OCI-LY1 (cell line): Measurements from ENCODE around the gene CFAP61.

Experiments
- H2AFZ ChIP-seq: fragments of 200-600 bp; sonication (generic), shearing (Covaris generic); 2 replicates; pipeline ENCODE4 v1.6.0; 2014; ENCODE audit warnings: antibody characterized with exemption, mild to moderate bottlenecking, low read length
- H3F3A ChIP-seq: fragments of 200-600 bp; sonication (generic), shearing (Covaris generic); 2 replicates; pipeline ENCODE4 v1.6.0; 2014; ENCODE audit warnings: mild to moderate bottlenecking, antibody characterized with exemption, low read length, moderate library complexity; ENCODE audit not compliant: insufficient read depth
- H3K27ac ChIP-seq: fragments of 200-600 bp; sonication (generic); 2 replicates; pipeline ENCODE4 v1.5.1; 2014; ENCODE audit warnings: low read length, mixed run types, mild to moderate bottlenecking, low read depth; ENCODE audit not compliant: poor library complexity, severe bottlenecking
- H3K27me3 ChIP-seq: fragments of 200-600 bp; sonication (generic); 2 replicates; pipeline ENCODE4 v1.6.0; 2014; ENCODE audit warnings: antibody characterized with exemption, mild to moderate bottlenecking, low read length, moderate library complexity; ENCODE audit not compliant: insufficient read depth
- H3K36me3 ChIP-seq: fragments of 200-600 bp; sonication (generic); 2 replicates; pipeline ENCODE4 v1.6.1; 2014; ENCODE audit warnings: mild to moderate bottlenecking, antibody characterized with exemption, low read length, moderate library complexity, mixed read lengths; ENCODE audit not compliant: insufficient read depth
- H3K4me1 ChIP-seq: fragments of 200-600 bp; sonication (generic); 2 replicates; pipeline ENCODE4 v1.5.1; 2014; ENCODE audit warnings: mild to moderate bottlenecking, low read length, moderate library complexity; ENCODE audit not compliant: insufficient read depth, severe bottlenecking
- H3K4me2 ChIP-seq: fragments of 200-600 bp; sonication (generic), shearing (Covaris generic); 2 replicates; pipeline ENCODE4 v1.6.1; 2014; ENCODE audit warnings: low read length
- H3K4me3 ChIP-seq: fragments of 200-600 bp; sonication (generic); 2 replicates; pipeline ENCODE4 v1.5.1; 2014; ENCODE audit warnings: low read length, low read depth, mild to moderate bottlenecking, mixed read lengths; ENCODE audit not compliant: poor library complexity, severe bottlenecking
- H3K79me2 ChIP-seq: fragments of 200-600 bp; shearing (Covaris generic); 2 replicates; pipeline ENCODE4 v1.6.1; 2016; ENCODE audit warnings: mixed run types, low read length, mixed read lengths; ENCODE audit not compliant: insufficient read depth
- H3K9ac ChIP-seq: fragments of 200-600 bp; sonication (generic), shearing (Covaris generic); 2 replicates; pipeline ENCODE4 v1.6.1; 2014; ENCODE audit warnings: mild to moderate bottlenecking, low read length, mixed read lengths
- H3K9me2 ChIP-seq: fragments of 200-600 bp; sonication (generic), shearing (Covaris generic); 2 replicates; pipeline ENCODE4 v1.6.1; 2014; ENCODE audit warnings: low read depth, mild to moderate bottlenecking, low read length, mixed read lengths
- H3K9me3 ChIP-seq: fragments of 200-600 bp; shearing (Covaris generic); 2 replicates; pipeline ENCODE4 v1.6.1; 2014; ENCODE audit warnings: low read length, mixed read lengths
- H4K20me1 ChIP-seq: fragments of 200-600 bp; sonication (generic), shearing (Covaris generic); 2 replicates; pipeline ENCODE4 v1.6.0; 2016; ENCODE audit warnings: mild to moderate bottlenecking, low read length; ENCODE audit not compliant: insufficient read depth
- EZH2 ChIP-seq: fragments of 200-600 bp; sonication (generic), shearing (Covaris generic); IDR thresholded peaks from 2 replicates; pipeline ENCODE4 v1.8.0; 2017; ENCODE audit warnings: borderline replicate concordance, mixed run types, mild to moderate bottlenecking, antibody characterized with exemption, low read length, moderate library complexity, mixed read lengths
- TF ChIP-seq, protein P1 (sequence below): fragments of 200-600 bp; sonication (generic), shearing (Covaris generic); IDR thresholded peaks from 2 replicates; pipeline ENCODE4 v1.5.1; 2017; ENCODE audit warnings: mild to moderate bottlenecking, antibody characterized with exemption, low read length, moderate library complexity, mixed read lengths

Gene CFAP61

DNA sequence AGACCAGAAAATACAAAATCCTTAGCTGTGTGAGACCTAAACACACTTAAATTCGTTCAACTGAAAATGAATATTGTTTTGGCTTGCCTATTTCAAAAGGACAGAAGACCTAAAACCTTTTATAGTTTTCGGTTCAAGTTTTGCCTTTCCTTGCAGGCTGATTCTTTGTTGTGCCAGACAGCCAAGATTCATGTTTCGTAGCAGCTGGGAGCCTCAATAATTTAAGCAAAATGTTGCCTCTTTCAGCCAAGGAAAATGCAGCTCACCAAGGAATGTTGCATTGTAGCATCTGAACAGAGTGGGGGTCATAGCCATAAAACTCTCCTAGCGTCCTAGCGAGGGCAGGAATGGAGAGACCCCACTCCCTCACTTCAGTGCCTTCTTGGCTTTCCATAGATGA lies 223.3 kb downstream of the CFAP61 start:
- H3K4me1 ChIP-seq = no peaks in the 10 kb centered on the region
- H3K9me3 ChIP-seq = no peaks in the 10 kb centered on the region
- no peak overlapping the region for H3K4me3 ChIP-seq
- H3K9me2 ChIP-seq = no peaks in the 10 kb centered on the region
- TF ChIP-seq, protein P1, sequence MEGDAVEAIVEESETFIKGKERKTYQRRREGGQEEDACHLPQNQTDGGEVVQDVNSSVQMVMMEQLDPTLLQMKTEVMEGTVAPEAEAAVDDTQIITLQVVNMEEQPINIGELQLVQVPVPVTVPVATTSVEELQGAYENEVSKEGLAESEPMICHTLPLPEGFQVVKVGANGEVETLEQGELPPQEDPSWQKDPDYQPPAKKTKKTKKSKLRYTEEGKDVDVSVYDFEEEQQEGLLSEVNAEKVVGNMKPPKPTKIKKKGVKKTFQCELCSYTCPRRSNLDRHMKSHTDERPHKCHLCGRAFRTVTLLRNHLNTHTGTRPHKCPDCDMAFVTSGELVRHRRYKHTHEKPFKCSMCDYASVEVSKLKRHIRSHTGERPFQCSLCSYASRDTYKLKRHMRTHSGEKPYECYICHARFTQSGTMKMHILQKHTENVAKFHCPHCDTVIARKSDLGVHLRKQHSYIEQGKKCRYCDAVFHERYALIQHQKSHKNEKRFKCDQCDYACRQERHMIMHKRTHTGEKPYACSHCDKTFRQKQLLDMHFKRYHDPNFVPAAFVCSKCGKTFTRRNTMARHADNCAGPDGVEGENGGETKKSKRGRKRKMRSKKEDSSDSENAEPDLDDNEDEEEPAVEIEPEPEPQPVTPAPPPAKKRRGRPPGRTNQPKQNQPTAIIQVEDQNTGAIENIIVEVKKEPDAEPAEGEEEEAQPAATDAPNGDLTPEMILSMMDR = no peak
- no peak for TF ChIP-seq EZH2
- no peaks in the 10 kb centered on the region for H3K36me3 ChIP-seq
- H3K4me2 ChIP-seq = no peak overlapping the region
- no peaks in the 10 kb centered on the region for H4K20me1 ChIP-seq
- H3K27ac ChIP-seq = no peak overlapping the region
- no peaks in the 10 kb centered on the region for H3K27me3 ChIP-seq
- H3K9ac ChIP-seq = no peak overlapping the region
- H2AFZ ChIP-seq = no peak overlapping the region
- no peaks in the 10 kb centered on the region for H3F3A ChIP-seq
- no peaks in the 10 kb centered on the region for H3K79me2 ChIP-seq

DNA sequence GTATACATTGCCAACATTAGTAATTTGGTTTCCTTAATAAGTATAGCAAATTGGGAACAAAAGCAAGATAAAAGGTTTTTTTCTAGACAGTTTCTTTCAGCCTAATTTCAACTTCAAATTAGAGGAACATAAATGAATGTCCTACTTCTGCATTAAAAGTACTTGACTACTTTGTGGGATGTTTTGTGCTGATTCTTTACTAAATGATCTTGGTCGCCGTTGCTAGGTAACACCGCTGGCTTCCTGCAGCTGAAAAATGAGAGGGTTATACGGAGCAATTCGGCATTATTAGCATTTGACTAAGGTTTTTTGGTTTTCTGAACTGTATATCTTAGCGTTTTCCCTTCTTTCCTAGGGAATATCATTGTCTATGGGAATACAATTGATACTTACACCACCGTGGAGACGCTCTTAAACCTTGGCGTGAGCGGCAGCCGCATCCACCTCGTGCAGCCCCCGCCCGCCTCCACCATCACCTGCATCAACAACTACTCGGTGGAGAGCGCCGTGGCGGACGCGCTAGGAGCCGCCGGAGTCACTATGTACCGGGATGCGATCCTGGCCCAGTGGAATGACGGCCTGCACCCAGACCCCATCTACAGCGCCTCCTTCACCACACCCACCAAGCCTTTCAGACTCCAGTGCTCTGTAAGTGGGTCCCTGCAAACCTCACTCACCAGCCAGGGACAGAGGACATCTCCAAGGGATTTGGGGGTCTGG lies 224.6 kb downstream of the CFAP61 start:
- H4K20me1 ChIP-seq = no peaks in the 10 kb centered on the region
- no peaks in the 10 kb centered on the region for H3K4me1 ChIP-seq
- H3K9me2 ChIP-seq = no peaks in the 10 kb centered on the region
- H3K27me3 ChIP-seq = no peaks in the 10 kb centered on the region
- 0 out of 2 replicates have a peak, but pooled peaks cover 3% of the 10 kb centered on the region for H3K79me2 ChIP-seq
- no peak overlapping the region for H3K27ac ChIP-seq
- H3K36me3 ChIP-seq = no peaks in the 10 kb centered on the region
- H3K4me2 ChIP-seq = no peak overlapping the region
- no peak overlapping the region for H3K9ac ChIP-seq
- TF ChIP-seq EZH2 = no peak
- TF ChIP-seq, protein P1 = no peak
- H3F3A ChIP-seq = no peaks in the 10 kb centered on the region
- H2AFZ ChIP-seq = no peak overlapping the region
- H3K4me3 ChIP-seq = no peak overlapping the region
- H3K9me3 ChIP-seq = no peaks in the 10 kb centered on the region

DNA sequence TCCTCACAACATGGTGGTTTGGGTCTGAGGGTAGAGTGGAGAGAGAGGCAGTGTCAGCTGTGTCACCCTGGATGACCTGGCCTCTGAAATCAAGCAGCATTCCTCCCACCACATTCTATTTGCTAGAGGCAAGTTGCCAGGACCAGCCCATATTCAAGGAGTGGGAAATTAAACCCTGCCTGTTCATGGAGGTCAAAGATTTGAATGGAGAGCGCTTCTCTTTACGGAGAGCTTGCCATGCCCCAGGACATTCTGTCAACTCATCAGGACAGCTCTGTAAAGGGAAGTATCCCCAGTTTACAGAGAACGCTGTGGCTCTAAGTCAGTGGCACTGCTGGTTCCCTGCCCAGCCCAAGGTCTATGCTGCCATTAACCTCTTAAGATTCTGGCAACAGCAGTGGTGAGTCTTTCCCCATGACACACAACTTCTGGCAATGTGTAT lies 225.6 kb downstream of the CFAP61 start:
- no peaks in the 10 kb centered on the region for H3K27me3 ChIP-seq
- H3K9ac ChIP-seq = no peak overlapping the region
- H3K79me2 ChIP-seq = 0 out of 2 replicates have a peak, but pooled peaks cover 3% of the 10 kb centered on the region
- H3K9me3 ChIP-seq = no peaks in the 10 kb centered on the region
- no peaks in the 10 kb centered on the region for H3K4me1 ChIP-seq
- no peaks in the 10 kb centered on the region for H4K20me1 ChIP-seq
- no peaks in the 10 kb centered on the region for H3K9me2 ChIP-seq
- H2AFZ ChIP-seq = no peak overlapping the region
- no peak overlapping the region for H3K4me3 ChIP-seq
- no peaks in the 10 kb centered on the region for H3K36me3 ChIP-seq
- H3K4me2 ChIP-seq = no peak overlapping the region
- TF ChIP-seq EZH2 = no peak
- TF ChIP-seq, protein P1 = no peak
- no peak overlapping the region for H3K27ac ChIP-seq
- H3F3A ChIP-seq = no peaks in the 10 kb centered on the region
